RPMI8226 (cell line): ENCODE data around the gene ENGASE.

Experiments
- DNase-seq: peaks from one replicate; pipeline ENCODE4 v3.0.0-alpha.2; 2015

The ENGASE gene

GRCh38 chr17:79080761-79081290 is 6.2 kb downstream of the ENGASE start:
- no peak for DNase-seq

GRCh38 chr17:79081571-79082276 is 7.1 kb downstream of the ENGASE start:
- no peak for DNase-seq

- peak; percentile 39 for DNase-seq
Observed at GRCh38 chr17:79082311-79083190, 7.9 kb downstream of the ENGASE start.

- no peak for DNase-seq
Observed at GRCh38 chr17:79083191-79083971, 8.8 kb downstream of the ENGASE start.

GRCh38 chr17:79084291-79085153 is 9.9 kb downstream of the ENGASE start:
- DNase-seq = no peak

- no peak for DNase-seq
Observed at GRCh38 chr17:79085154-79085920, 10.7 kb downstream of the ENGASE start.

- DNase-seq = no peak
Observed at GRCh38 chr17:79085921-79086551, 11.4 kb downstream of the ENGASE start.

- no peak for DNase-seq
Observed at GRCh38 chr17:79086609-79087427, 12.2 kb downstream of the ENGASE start.

GRCh38 chr17:79087428-79088143 is 13.0 kb downstream of the ENGASE start:
- peak; percentile 76 for DNase-seq

GRCh38 chr17:79088247-79088996 is 13.8 kb downstream of the ENGASE start:
- DNase-seq = no peak

- DNase-seq = no peak
Observed at GRCh38 chr17:79088997-79089328, 14.3 kb downstream of the ENGASE start.

GRCh38 chr17:79089720-79090442 is 15.3 kb downstream of the ENGASE start:
- no peak for DNase-seq

GRCh38 chr17:79090443-79091225 is 16.0 kb downstream of the ENGASE start:
- no peak for DNase-seq

- DNase-seq = no peak
Observed at GRCh38 chr17:79091226-79091670, 16.6 kb downstream of the ENGASE start.

GRCh38 chr17:79092567-79092966 is 17.9 kb downstream of the ENGASE start:
- DNase-seq = no peak

- DNase-seq = peak; percentile 43
Observed at GRCh38 chr17:79093270-79093669, 18.6 kb downstream of the ENGASE start.

GRCh38 chr17:79094261-79094660 is 19.6 kb downstream of the ENGASE start:
- no peak for DNase-seq
